A673 (cell line): ENCODE results near the gene MARS2. TPM values are rescaled to one million over a fixed set of nuclear protein-coding genes. Genes with fewer than 3 reads are reported as not detected.

Experiments
- BruUV-seq: library from RNA; stranded (reverse); fragments of 400-500 nt; replicated peaks from 2 replicates; lab custom pipeline; 2021; lab: Mats Ljungman, UMichigan
- CTCF ChIA-PET: fragments of 300-600 bp; sonication (Branson Sonifier 250); formaldehyde crosslinking; loops from one replicate; lab custom pipeline; 2022; ENCODE audit warnings: antibody characterized with exemption; lab: Charles Lee
- POLR2A ChIA-PET: fragments of 300-600 bp; sonication (Branson Sonifier 250); formaldehyde crosslinking; loops from one replicate; lab custom pipeline; 2022; ENCODE audit warnings: antibody characterized with exemption; ENCODE audit not compliant: low non-redundant PET; lab: Charles Lee
- DNase-seq: peaks from one replicate; pipeline ENCODE4 v3.0.0-alpha.2; 2015; ENCODE audit warnings: low spot score
- H3K27ac ChIP-seq: fragments of 200-600 bp; sonication (generic); 2 replicates; pipeline ENCODE4 v1.5.1; 2016; ENCODE audit warnings: mixed run types, low read depth, mild to moderate bottlenecking, mixed read lengths, antibody characterized with exemption, low read length; ENCODE audit not compliant: poor library complexity, severe bottlenecking
- H3K27me3 ChIP-seq: fragments of 200-600 bp; sonication (generic); replicated peaks from 2 replicates; pipeline ENCODE4 v1.6.1; 2017; ENCODE audit warnings: mixed run types, low read depth, mild to moderate bottlenecking, mixed read lengths, antibody characterized with exemption, low read length; ENCODE audit not compliant: insufficient read depth, poor library complexity
- H3K36me3 ChIP-seq: fragments of 200-600 bp; sonication (generic); 2 replicates; pipeline ENCODE4 v1.6.1; 2016; ENCODE audit warnings: mixed run types, mild to moderate bottlenecking, mixed read lengths, antibody characterized with exemption, low read length; ENCODE audit not compliant: insufficient read depth, poor library complexity, severe bottlenecking
- H3K4me1 ChIP-seq: fragments of 200-600 bp; sonication (generic); 2 replicates; pipeline ENCODE4 v1.6.1; 2017; ENCODE audit warnings: mixed run types, mild to moderate bottlenecking, mixed read lengths, antibody characterized with exemption, low read length; ENCODE audit not compliant: insufficient read depth, poor library complexity, severe bottlenecking
- H3K4me3 ChIP-seq: fragments of 200-600 bp; sonication (generic); 2 replicates; pipeline ENCODE4 v1.5.1; 2016; ENCODE audit warnings: low read depth, mixed run types, mild to moderate bottlenecking, mixed read lengths, low read length; ENCODE audit not compliant: poor library complexity, severe bottlenecking
- H3K9me3 ChIP-seq: fragments of 200-600 bp; sonication (generic); 2 replicates; pipeline ENCODE4 v1.6.1; 2016; ENCODE audit warnings: mixed run types, low read depth, mild to moderate bottlenecking, mixed read lengths, antibody characterized with exemption, low read length; ENCODE audit not compliant: poor library complexity, severe bottlenecking
- CTCF ChIP-seq: fragments of 300-800, 200-600 bp; sonication (generic); conservative IDR thresholded peaks from 2 replicates; pipeline ENCODE4 v1.5.1; 2017; ENCODE audit warnings: low read depth, mild to moderate bottlenecking, antibody characterized with exemption, low read length, moderate library complexity, mixed read lengths
- EZH2 ChIP-seq: fragments of 200-600 bp; sonication (generic); IDR thresholded peaks from 2 replicates; pipeline ENCODE4 v1.6.1; 2017; ENCODE audit warnings: borderline replicate concordance, low read depth, mild to moderate bottlenecking, mixed read lengths, antibody characterized with exemption, low read length; ENCODE audit not compliant: poor library complexity, severe bottlenecking
- intact Hi-C: fragments of 100-400 bp; cut with micrococcal nuclease; formaldehyde crosslinking; loops from one replicate; pipeline ENCODE4 v1.10.0; 2022; ENCODE audit not compliant: unreplicated experiment
- total RNA-seq: library from RNA; stranded (reverse); gene quantifications from 2 replicates; pipeline ENCODE4 v1.2.3, GENCODE V29; 2021

MARS2 gene
- total RNA-seq, 1 experiment from 2014 or later = 14.6 TPM

GRCh38 chr2:197740200-197740599, 35.0 kb downstream of the MARS2 start:
- POLR2A ChIA-PET = no interaction called here
- DNase-seq = no peak
- no peak overlapping the region for H3K4me3 ChIP-seq
- TF ChIP-seq CTCF (no peak), EZH2 (no peak)
- no TSS peak for BruUV-seq
- intact Hi-C loops = no loop called here
- no peaks in the 10 kb centered on the region for H3K9me3 ChIP-seq
- H3K27me3 ChIP-seq = no peaks in the 10 kb centered on the region
- H3K4me1 ChIP-seq = no peaks in the 10 kb centered on the region
- CTCF ChIA-PET = no interaction called here
- no peak overlapping the region for H3K27ac ChIP-seq
- no peaks in the 10 kb centered on the region for H3K36me3 ChIP-seq

Other genes with a start within 250 kb of the MARS2 start
- 737 and 812 TPM in 2 replicates for gene HSPD1, start 205.5 kb upstream of the MARS2 start, total RNA-seq
- gene HSPE1, start 205.0 kb upstream of the MARS2 start, total RNA-seq = 296 and 356 TPM in 2 replicates
- gene MOB4, start 189.3 kb upstream of the MARS2 start, total RNA-seq = 38.0 and 41.6 TPM in 2 replicates
- 5.8 and 7.3 TPM in 2 replicates for gene RFTN2, start 29.8 kb upstream of the MARS2 start, total RNA-seq
- gene BOLL, start 80.0 kb downstream of the MARS2 start, total RNA-seq = not detected in 2 replicates
- not detected in 2 replicates for gene PLCL1, start 99.2 kb downstream of the MARS2 start, total RNA-seq